ENCODE data around the gene BSG.

Gene BSG

DNA sequence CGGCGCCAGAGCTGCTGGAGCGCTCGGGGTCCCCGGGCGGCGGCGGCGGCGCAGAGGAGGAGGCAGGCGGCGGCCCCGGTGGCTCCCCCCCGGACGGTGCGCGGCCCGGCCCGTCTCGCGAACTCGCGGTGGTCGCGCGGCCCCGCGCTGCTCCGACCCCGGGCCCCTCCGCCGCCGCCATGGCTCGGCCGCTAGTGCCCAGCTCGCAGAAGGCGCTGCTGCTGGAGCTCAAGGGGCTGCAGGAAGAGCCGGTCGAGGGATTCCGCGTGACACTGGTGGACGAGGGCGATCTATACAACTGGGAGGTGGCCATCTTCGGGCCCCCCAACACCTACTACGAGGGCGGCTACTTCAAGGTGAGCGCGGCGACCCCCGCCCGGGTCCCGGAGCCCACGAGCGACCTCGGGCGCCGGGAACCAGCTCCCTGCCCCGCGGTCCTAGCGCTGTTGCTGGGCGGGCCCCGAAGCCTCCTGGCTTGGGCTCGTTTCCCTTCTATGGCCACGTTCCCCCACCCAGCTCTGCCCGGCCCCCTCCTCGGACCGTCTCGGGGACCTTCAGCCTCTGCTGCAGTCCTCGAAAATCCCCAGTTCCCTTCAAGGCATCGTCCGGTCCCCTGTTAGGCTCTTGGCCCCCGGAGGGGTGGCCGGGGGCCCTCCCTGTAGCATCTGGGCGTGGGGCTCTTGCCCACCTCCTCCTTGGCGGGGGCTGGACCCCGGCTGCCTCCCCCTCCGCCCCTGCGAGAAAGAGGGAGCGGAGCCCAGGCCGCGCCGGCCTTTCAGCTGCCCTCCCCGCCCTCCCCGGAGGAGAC lies 40.4 kb upstream of the BSG start, which contains the start of gene CDC34:
Gene CDC34 (plus strand): TSS at position 8 of the 808 bp plus-strand sequence. CDS start 172 bp downstream, at position 180.
- Histone ChIP-seq H3K9me3 (ENCODE audit: control insufficient read depth, insufficient read depth, low read depth, low read length) (no peaks in the 10 kb centered on the region), H3K27ac (ENCODE audit: extremely low read depth, low read depth, low read length) (peak within 1 kb of the TSS; percentile 96), H3K36me3 (ENCODE audit: control insufficient read depth in 2 of 2, insufficient read depth in 1 of 2, low read length in 2 of 2) (peaks cover 0 to 22% of the 10 kb centered on the region in 2 experiments; a peak in 1 of 3 replicates), H3K4me3 (ENCODE audit: low read depth, low read length) (peak within 1 kb of the TSS; percentile 89), H3K4me1 (ENCODE audit: control insufficient read depth, insufficient read depth, low read length) (peaks cover 7% of the 10 kb centered on the region)
- ChIA-PET CTCF (interaction anchor here (0.6 to 6.4 kb wide), 11 partner anchors 10 to 661 kb away, joined by 3 to 49 read pairs (median 3); no protein-coding TSS in a partner anchor), POLR2A (interaction anchor here (0.9 to 3.8 kb wide), 11 partner anchors 8 to 110 kb away, joined by 3 to 35 read pairs (median 13); partner anchors contain the start of genes BSG and TPGS1)
- TF ChIP-seq ZNF302 (tag by site-specific recombination; IDR thresholded peaks at IDR 0.05; ENCODE audit: low read depth) (no peak), ZBTB20 (tag by site-specific recombination; IDR thresholded peaks at IDR 0.05) (peak; percentile 61; the same call in 1 of the 2 replicates), ZNF239 (tag by site-specific recombination; IDR thresholded peaks at IDR 0.05) (no peak), ZNF776 (tag by site-specific recombination; IDR thresholded peaks at IDR 0.05; ENCODE audit: borderline replicate concordance) (no peak), ZNF155 (tag by site-specific recombination; IDR thresholded peaks at IDR 0.05) (no peak), ZNF214 (tag by site-specific recombination; IDR thresholded peaks at IDR 0.05; ENCODE audit: borderline replicate concordance) (no peak), SP2 (tag by site-specific recombination; IDR thresholded peaks at IDR 0.05) (peak; percentile 40), SP3 (tag by site-specific recombination; IDR thresholded peaks at IDR 0.05) (peak; percentile 73), ZBTB8A (tag by site-specific recombination; IDR thresholded peaks at IDR 0.05) (peak; percentile 11; the same call in 1 of the 2 replicates), ZNF76 (tag by site-specific recombination; IDR thresholded peaks at IDR 0.05; ENCODE audit: borderline replicate concordance, low read depth) (no peak), SCRT1 (tag by site-specific recombination; IDR thresholded peaks at IDR 0.05; ENCODE audit: borderline replicate concordance) (no peak), ZNF501 (tag by site-specific recombination; IDR thresholded peaks at IDR 0.05) (no peak), ZNF16 (tag by site-specific recombination; IDR thresholded peaks at IDR 0.05; ENCODE audit: low read depth) (no peak), ZXDB (tag by site-specific recombination; IDR thresholded peaks at IDR 0.05) (no peak), ZNF292 (tag by site-specific recombination; IDR thresholded peaks at IDR 0.05; ENCODE audit: borderline replicate concordance, low read depth) (no peak), ZFP41 (tag by site-specific recombination; IDR thresholded peaks at IDR 0.05; ENCODE audit: borderline replicate concordance) (no peak), ZNF341 (tag by site-specific recombination; IDR thresholded peaks at IDR 0.05; ENCODE audit: low read depth) (peak; percentile 53), ZNF791 (tag by site-specific recombination; IDR thresholded peaks at IDR 0.05) (no peak), TCF7L2 (IDR thresholded peaks at IDR 0.05; ENCODE audit: borderline replicate concordance, low read depth, low read length) (no peak), ZNF555 (tag by site-specific recombination; conservative IDR thresholded peaks at IDR 0.05) (no peak), ZNF416 (tag by site-specific recombination; IDR thresholded peaks at IDR 0.05) (no peak), ZNF670 (tag by site-specific recombination; IDR thresholded peaks at IDR 0.05; ENCODE audit: low read depth) (no peak)
- TF ChIP-seq, protein P1, sequence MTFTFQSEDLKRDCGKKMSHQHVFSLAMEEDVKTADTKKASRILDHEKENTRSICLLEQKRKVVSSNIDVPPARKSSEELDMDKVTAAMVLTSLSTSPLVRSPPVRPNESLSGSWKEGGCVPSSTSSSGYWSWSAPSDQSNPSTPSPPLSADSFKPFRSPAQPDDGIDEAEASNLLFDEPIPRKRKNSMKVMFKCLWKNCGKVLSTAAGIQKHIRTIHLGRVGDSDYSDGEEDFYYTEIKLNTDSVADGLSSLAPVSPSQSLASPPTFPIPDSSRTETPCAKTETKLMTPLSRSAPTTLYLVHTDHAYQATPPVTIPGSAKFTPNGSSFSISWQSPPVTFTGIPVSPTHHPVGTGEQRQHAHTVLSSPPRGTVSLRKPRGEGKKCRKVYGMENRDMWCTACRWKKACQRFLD (tag by site-specific recombination; IDR thresholded peaks at IDR 0.05) = no peak
- TF ChIP-seq, protein P2, sequence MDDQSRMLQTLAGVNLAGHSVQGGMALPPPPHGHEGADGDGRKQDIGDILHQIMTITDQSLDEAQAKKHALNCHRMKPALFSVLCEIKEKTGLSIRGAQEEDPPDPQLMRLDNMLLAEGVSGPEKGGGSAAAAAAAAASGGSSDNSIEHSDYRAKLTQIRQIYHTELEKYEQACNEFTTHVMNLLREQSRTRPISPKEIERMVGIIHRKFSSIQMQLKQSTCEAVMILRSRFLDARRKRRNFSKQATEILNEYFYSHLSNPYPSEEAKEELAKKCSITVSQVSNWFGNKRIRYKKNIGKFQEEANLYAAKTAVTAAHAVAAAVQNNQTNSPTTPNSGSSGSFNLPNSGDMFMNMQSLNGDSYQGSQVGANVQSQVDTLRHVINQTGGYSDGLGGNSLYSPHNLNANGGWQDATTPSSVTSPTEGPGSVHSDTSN (CRISPR knock-in tag; IDR thresholded peaks at IDR 0.05) = no peak
- TF ChIP-seq, protein P3, sequence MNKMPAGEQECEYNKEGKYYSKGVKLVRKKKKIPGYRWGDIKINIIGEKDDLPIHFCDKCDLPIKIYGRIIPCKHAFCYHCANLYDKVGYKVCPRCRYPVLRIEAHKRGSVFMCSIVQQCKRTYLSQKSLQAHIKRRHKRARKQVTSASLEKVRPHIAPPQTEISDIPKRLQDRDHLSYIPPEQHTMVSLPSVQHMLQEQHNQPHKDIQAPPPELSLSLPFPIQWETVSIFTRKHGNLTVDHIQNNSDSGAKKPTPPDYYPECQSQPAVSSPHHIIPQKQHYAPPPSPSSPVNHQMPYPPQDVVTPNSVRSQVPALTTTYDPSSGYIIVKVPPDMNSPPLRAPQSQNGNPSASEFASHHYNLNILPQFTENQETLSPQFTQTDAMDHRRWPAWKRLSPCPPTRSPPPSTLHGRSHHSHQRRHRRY (tag by site-specific recombination; IDR thresholded peaks at IDR 0.05) = no peak
- TF ChIP-seq, protein P4, sequence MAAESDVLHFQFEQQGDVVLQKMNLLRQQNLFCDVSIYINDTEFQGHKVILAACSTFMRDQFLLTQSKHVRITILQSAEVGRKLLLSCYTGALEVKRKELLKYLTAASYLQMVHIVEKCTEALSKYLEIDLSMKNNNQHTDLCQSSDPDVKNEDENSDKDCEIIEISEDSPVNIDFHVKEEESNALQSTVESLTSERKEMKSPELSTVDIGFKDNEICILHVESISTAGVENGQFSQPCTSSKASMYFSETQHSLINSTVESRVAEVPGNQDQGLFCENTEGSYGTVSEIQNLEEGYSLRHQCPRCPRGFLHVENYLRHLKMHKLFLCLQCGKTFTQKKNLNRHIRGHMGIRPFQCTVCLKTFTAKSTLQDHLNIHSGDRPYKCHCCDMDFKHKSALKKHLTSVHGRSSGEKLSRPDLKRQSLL (tag by site-specific recombination; IDR thresholded peaks at IDR 0.05) = no peak
- TF ChIP-seq, protein P5, sequence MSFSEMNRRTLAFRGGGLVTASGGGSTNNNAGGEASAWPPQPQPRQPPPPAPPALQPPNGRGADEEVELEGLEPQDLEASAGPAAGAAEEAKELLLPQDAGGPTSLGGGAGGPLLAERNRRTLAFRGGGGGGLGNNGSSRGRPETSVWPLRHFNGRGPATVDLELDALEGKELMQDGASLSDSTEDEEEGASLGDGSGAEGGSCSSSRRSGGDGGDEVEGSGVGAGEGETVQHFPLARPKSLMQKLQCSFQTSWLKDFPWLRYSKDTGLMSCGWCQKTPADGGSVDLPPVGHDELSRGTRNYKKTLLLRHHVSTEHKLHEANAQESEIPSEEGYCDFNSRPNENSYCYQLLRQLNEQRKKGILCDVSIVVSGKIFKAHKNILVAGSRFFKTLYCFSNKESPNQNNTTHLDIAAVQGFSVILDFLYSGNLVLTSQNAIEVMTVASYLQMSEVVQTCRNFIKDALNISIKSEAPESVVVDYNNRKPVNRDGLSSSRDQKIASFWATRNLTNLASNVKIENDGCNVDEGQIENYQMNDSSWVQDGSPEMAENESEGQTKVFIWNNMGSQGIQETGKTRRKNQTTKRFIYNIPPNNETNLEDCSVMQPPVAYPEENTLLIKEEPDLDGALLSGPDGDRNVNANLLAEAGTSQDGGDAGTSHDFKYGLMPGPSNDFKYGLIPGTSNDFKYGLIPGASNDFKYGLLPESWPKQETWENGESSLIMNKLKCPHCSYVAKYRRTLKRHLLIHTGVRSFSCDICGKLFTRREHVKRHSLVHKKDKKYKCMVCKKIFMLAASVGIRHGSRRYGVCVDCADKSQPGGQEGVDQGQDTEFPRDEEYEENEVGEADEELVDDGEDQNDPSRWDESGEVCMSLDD (tag by site-specific recombination; IDR thresholded peaks at IDR 0.05) = 0 out of 2 replicates have a peak, but pooled peaks have one; percentile 32
- TF ChIP-seq, protein P6, sequence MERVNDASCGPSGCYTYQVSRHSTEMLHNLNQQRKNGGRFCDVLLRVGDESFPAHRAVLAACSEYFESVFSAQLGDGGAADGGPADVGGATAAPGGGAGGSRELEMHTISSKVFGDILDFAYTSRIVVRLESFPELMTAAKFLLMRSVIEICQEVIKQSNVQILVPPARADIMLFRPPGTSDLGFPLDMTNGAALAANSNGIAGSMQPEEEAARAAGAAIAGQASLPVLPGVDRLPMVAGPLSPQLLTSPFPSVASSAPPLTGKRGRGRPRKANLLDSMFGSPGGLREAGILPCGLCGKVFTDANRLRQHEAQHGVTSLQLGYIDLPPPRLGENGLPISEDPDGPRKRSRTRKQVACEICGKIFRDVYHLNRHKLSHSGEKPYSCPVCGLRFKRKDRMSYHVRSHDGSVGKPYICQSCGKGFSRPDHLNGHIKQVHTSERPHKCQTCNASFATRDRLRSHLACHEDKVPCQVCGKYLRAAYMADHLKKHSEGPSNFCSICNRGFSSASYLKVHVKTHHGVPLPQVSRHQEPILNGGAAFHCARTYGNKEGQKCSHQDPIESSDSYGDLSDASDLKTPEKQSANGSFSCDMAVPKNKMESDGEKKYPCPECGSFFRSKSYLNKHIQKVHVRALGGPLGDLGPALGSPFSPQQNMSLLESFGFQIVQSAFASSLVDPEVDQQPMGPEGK (tag by site-specific recombination; IDR thresholded peaks at IDR 0.05) = peak; percentile 64; the same call in 1 of the 2 replicates
